Upper lobe of left lung (tissue), 4 donors: ENCODE data around the gene RABL2B.

ENCODE experiments used
- EP300 ChIP-seq, 4 donors: sonication (generic); formaldehyde crosslinking; IDR thresholded peaks; one replicate each; pipeline ENCODE4 v1.5.1; 2017; ENCODE audit warnings: antibody characterized with exemption in 4 of 4, control low read depth in 2 of 4
- POLR2A ChIP-seq, 4 donors: fragments of 450-650 bp; IDR thresholded peaks; one replicate each; pipeline ENCODE4 v1.5.1; 2016 to 2017; ENCODE audit warnings: antibody characterized with exemption in 4 of 4, mild to moderate bottlenecking in 2 of 4
- TF ChIP-seq, protein P1 (sequence below), 6 experiments: fragments of 450-650 bp in 4 of 6; fragments of 200-600 bp in 2 of 6; sonication (generic) in 2 of 6; IDR thresholded peaks; one replicate each; pipeline ENCODE4 v1.5.1; 2016 to 2019; ENCODE audit warnings: antibody characterized with exemption in 6 of 6

DNA sequence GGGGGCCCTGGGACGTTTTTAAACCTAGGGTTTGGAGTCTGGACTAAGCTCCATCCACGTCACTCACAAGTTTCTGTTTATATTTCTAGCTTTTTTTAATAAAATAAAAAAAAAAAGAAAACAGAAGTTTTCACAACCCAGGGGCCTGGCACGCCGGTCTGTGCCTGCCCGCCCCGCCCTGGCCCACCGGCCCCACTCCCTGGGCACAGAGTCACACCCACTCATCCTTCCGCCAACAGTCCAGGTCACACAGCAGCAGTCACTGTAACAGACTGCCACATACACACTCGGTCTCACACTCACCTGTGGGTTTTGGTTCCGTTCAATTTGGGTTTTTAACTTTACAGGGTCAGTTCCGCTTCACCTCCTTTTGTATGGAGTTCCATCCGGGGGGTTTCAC, 50.8 kb downstream of the RABL2B start:
- TF ChIP-seq POLR2A (IDR thresholded peaks at IDR 0.05) (no peak), EP300 (IDR thresholded peaks at IDR 0.05) (no peak)
- TF ChIP-seq, protein P1, sequence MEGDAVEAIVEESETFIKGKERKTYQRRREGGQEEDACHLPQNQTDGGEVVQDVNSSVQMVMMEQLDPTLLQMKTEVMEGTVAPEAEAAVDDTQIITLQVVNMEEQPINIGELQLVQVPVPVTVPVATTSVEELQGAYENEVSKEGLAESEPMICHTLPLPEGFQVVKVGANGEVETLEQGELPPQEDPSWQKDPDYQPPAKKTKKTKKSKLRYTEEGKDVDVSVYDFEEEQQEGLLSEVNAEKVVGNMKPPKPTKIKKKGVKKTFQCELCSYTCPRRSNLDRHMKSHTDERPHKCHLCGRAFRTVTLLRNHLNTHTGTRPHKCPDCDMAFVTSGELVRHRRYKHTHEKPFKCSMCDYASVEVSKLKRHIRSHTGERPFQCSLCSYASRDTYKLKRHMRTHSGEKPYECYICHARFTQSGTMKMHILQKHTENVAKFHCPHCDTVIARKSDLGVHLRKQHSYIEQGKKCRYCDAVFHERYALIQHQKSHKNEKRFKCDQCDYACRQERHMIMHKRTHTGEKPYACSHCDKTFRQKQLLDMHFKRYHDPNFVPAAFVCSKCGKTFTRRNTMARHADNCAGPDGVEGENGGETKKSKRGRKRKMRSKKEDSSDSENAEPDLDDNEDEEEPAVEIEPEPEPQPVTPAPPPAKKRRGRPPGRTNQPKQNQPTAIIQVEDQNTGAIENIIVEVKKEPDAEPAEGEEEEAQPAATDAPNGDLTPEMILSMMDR (IDR thresholded peaks at IDR 0.05) = no peak
